AG04449 (cell line): Measurements from ENCODE around the gene TM9SF3.

Source experiments
- CTCF ChIA-PET: fragments of 350-600 bp; formaldehyde crosslinking; extraction: SDS; loops from one replicate; lab custom pipeline; 2021; ENCODE audit warnings: antibody characterized with exemption; lab: Yijun Ruan, JAX
- POLR2A ChIA-PET: fragments of 400-600, 350-600 bp; formaldehyde crosslinking; extraction: SDS; loops from one replicate; lab custom pipeline; 2020; ENCODE audit warnings: antibody characterized with exemption, inconsistent platforms; lab: Yijun Ruan, JAX
- DNase-seq: peaks from one replicate; pipeline ENCODE4 v3.0.0-alpha.2; 2010; ENCODE audit warnings: low read depth, low spot score
- H3K4me3 ChIP-seq: 2 replicates; pipeline ENCODE4 v1.5.1; 2011; ENCODE audit warnings: low read depth, mild to moderate bottlenecking, control low read depth, low read length
- TF ChIP-seq, protein P1 (sequence below): IDR thresholded peaks from one replicate; pipeline ENCODE4 v1.5.1; 2011; ENCODE audit warnings: mild to moderate bottlenecking, moderate library complexity, low read length, control low read depth, inconsistent platforms; ENCODE audit not compliant: insufficient read depth; ENCODE audit errors: missing control alignments

Gene TM9SF3

DNA sequence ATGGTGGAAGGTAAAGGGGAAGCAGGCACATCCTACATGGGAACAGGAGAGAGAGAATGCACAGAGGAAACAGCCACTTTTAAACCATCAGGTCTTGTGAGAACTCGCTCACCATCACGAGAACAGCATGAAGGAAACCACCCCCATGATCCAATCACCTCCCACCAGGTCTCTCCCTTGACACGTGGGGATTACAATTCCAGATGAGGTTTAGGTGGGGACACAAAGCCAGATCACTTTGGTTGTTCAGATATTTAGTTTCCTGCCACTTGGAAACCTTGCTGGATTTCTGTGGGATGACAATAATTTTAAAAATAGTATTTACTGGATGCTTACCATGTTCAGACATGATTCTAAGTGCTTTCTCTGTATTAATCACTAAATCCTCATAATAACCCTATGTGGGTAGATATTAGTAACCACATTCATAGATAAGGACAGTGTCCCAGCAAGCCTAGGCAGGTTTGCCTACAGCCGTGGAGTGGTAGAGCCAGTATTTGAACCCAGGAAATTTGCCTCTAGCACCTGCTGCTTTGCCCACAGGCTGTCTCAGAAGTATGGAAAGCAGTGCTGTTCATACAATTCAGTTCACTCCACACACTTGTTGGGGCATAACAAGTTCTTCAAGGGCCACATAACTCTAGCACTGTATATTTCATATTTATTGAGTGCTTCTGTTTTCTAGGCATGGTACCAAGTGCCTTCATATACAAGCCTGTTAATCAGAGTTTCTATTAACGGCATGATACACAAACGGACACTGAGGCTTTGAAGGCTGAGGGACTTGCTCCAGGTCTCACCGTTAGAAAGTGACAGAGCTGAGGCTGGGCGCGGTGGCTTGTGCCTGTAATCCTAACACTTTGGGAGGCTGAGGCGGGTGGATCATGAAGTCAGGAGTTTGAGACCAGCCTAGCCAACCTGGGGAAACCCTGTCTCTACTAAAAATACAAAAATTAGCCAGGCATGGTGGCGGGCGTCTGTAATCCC, 81.4 kb downstream of the TM9SF3 start:
- no peak for DNase-seq
- POLR2A ChIA-PET: no interaction called here
- H3K4me3 ChIP-seq: no peak overlapping the region
- CTCF ChIA-PET: interaction anchor here (1.8 to 9.3 kb wide), 2 partner anchors 37 to 111 kb away, joined by 4 to 137 read pairs; no protein-coding TSS in a partner anchor
- TF ChIP-seq, protein P1, sequence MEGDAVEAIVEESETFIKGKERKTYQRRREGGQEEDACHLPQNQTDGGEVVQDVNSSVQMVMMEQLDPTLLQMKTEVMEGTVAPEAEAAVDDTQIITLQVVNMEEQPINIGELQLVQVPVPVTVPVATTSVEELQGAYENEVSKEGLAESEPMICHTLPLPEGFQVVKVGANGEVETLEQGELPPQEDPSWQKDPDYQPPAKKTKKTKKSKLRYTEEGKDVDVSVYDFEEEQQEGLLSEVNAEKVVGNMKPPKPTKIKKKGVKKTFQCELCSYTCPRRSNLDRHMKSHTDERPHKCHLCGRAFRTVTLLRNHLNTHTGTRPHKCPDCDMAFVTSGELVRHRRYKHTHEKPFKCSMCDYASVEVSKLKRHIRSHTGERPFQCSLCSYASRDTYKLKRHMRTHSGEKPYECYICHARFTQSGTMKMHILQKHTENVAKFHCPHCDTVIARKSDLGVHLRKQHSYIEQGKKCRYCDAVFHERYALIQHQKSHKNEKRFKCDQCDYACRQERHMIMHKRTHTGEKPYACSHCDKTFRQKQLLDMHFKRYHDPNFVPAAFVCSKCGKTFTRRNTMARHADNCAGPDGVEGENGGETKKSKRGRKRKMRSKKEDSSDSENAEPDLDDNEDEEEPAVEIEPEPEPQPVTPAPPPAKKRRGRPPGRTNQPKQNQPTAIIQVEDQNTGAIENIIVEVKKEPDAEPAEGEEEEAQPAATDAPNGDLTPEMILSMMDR: no peak

DNA sequence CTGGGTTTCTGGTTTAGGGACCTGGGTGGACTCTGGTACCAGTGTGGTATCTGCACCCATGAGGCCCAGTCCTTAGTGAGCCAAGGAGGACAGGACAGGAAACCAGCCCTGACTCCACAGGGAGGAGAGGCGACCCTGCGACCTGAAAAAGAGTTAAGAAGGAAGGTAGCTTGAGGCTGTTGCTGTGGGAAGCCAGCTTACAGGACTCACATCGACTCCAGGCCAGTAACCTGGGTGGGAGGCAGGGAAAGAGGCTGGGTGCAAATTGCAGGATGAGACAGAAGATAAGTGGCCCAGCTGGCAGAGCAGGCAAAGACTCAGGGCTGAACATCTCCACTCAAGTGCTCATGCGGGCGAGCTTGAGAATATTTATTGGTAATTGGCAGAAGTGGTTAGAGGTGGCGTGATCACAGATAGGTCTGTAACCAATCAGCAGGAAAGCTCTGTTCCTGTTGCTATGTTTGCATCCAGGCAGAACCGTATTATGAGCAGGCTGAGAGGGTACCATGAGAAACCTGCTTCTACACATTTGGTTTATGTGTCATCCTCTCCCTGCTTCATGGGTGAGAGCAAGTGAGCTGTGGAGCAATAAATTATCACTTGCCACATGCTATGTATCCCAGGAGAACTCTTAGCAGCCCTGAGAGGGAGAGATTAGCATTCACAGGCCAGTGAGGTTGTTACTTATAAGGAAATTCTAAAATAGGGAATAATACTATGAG, 84.1 kb downstream of the TM9SF3 start:
- TF ChIP-seq, protein P1: no peak
- H3K4me3 ChIP-seq: no peak overlapping the region
- DNase-seq: no peak
- CTCF ChIA-PET: interaction anchor here (1.1 to 3.6 kb wide), 4 partner anchors 8 to 125 kb away, joined by 3 to 20 read pairs (median 6); partner anchors contain the start of gene TLL2
- POLR2A ChIA-PET: no interaction called here

DNA sequence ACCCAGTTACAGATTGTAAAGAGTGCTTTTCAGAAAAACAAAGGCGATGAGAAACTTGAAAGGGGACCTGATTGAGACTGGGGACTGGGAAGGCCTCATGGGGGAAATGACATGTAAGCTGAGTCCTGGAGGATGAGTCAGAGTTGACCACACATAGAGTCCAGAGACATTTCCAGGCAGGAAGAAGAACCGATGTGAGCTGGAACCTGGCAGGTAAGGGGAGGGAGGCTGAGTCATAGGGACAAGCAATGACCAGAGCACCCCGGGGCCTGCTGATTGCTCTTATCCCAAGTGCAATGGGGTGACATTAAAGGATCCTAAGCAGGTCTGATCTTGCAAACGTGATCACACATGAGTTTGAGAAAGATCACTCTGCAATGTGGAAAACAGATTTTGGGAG, 84.8 kb downstream of the TM9SF3 start:
- POLR2A ChIA-PET: interaction anchor here (1.4 kb wide), 1 partner anchor 12 kb away, joined by 3 read pairs; the partner anchor contains the start of gene TLL2
- TF ChIP-seq, protein P1: no peak
- DNase-seq: no peak
- CTCF ChIA-PET: interaction anchor here (1.0 to 3.6 kb wide), 5 partner anchors 8 to 125 kb away, joined by 3 to 20 read pairs (median 4); partner anchors contain the start of gene TLL2
- no peak overlapping the region for H3K4me3 ChIP-seq

DNA sequence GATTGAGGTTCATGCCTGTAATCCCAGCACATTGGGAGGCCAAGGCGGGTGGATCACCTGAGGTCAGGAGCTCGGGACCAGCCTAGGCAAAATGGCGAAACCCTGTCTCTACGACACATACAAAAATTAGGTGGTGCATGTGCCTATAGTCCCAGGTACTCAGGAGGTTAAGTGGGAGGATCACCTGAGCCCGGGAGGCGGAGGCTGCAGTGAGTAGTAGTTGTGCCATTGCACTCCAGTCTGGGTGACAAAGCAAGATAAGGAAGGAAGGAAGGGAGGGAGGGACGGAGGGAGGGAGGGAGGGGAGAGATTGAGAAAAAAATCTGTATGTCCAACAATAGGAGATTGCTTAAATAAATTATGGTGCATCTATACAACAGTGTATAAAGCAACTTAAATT, 86.3 kb downstream of the TM9SF3 start:
- TF ChIP-seq, protein P1: no peak
- ChIA-PET CTCF (interaction anchor here (3.6 kb wide), 1 partner anchor 13 kb away, joined by 20 read pairs; the partner anchor contains the start of gene TLL2), POLR2A (interaction anchor here (1.4 kb wide), 1 partner anchor 14 kb away, joined by 3 read pairs; the partner anchor contains the start of gene TLL2)
- DNase-seq: no peak
- no peak overlapping the region for H3K4me3 ChIP-seq

DNA sequence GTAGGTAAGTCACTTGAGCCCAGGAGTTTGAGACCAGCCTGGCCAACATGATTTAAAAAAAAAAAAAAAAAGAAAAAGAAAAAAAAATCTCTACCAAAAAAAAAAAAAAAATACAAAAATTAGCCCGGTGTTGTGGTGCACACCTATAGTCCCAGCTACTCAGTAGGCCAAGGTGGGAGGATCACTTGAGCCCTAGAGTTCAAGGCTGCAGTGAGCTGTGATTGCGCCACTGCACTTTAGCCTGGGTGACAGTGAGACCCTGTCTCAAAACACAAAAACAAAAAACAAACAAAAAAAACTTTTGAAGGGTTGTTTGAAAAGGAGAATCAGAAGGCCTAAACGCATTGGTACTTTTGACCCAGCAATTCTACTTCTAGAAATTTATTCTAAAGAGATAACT, 86.8 kb downstream of the TM9SF3 start:
- TF ChIP-seq, protein P1: no peak
- ChIA-PET CTCF (interaction anchor here (3.6 kb wide), 1 partner anchor 14 kb away, joined by 20 read pairs; the partner anchor contains the start of gene TLL2), POLR2A (no interaction called here)
- DNase-seq: no peak
- H3K4me3 ChIP-seq: no peak overlapping the region

DNA sequence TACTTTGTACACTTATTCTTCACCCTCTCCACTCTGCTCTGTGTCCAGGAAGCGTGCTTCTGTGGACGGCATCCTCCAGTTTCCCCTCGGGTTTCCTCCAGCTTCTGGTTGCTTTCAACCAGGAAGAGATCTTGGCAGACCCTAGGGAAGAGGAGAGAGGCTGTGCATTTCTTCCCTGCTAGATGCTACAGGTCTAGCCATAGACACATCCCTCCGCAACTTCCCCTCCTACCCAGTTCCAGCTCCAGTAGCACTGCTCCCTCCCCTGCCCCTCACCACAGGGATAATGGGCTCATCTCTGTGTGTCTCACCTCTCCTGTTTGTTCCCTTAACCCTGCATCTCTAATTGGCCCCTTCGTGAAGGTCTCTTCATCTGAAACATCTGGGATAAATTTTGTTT, 89.4 kb downstream of the TM9SF3 start:
- H3K4me3 ChIP-seq: no peak overlapping the region
- CTCF ChIA-PET: interaction anchor here (1.2 to 5.2 kb wide), 5 partner anchors 15 to 575 kb away, joined by 4 to 45 read pairs (median 5); partner anchors contain the start of gene TLL2
- DNase-seq: no peak
- TF ChIP-seq, protein P1: no peak
- POLR2A ChIA-PET: no interaction called here
